Karpas-422 (cell line): ENCODE results near the gene ZNF598. TPM values are rescaled to one million over a fixed set of nuclear protein-coding genes. Genes with fewer than 3 reads are reported as not detected.

Source experiments
- DNase-seq: peaks from one replicate; pipeline ENCODE4 v3.0.0-alpha.2; 2015
- H2AFZ ChIP-seq: fragments of 200-600 bp; sonication (generic); 2 replicates; pipeline ENCODE4 v1.6.1; 2014; ENCODE audit warnings: antibody characterized with exemption, low read length, mixed read lengths
- H3K27ac ChIP-seq: fragments of 200-600 bp; sonication (generic); 2 replicates; pipeline ENCODE4 v1.5.1; 2014; ENCODE audit warnings: mild to moderate bottlenecking, low read length, moderate library complexity
- H3K27me3 ChIP-seq: fragments of 200-600 bp; sonication (generic); 2 replicates; pipeline ENCODE4 v1.6.1; 2014; ENCODE audit warnings: low read length, mixed read lengths
- H3K36me3 ChIP-seq: fragments of 200-600 bp; sonication (generic); 2 replicates; pipeline ENCODE4 v1.6.1; 2014; ENCODE audit warnings: low read length, mixed read lengths; ENCODE audit not compliant: insufficient read depth
- H3K4me1 ChIP-seq: fragments of 200-600 bp; sonication (generic); 2 replicates; pipeline ENCODE4 v1.6.1; 2014; ENCODE audit warnings: mild to moderate bottlenecking, low read length, mixed read lengths
- H3K4me2 ChIP-seq: fragments of 200-600 bp; sonication (generic); 2 replicates; pipeline ENCODE4 v1.6.1; 2014; ENCODE audit warnings: low read length, low read depth, mild to moderate bottlenecking; ENCODE audit not compliant: poor library complexity, severe bottlenecking
- H3K4me3 ChIP-seq: fragments of 200-600 bp; sonication (generic); 2 replicates; pipeline ENCODE4 v1.5.1; 2014; ENCODE audit warnings: mild to moderate bottlenecking, antibody characterized with exemption, low read length, mixed read lengths
- H3K79me2 ChIP-seq: fragments of 200-600 bp; sonication (generic); 2 replicates; pipeline ENCODE4 v1.6.1; 2014; ENCODE audit warnings: mild to moderate bottlenecking, low read length, mixed read lengths
- H3K9ac ChIP-seq: fragments of 200-600 bp; sonication (generic); 2 replicates; pipeline ENCODE4 v1.6.0; 2014; ENCODE audit warnings: low read length
- H3K9me2 ChIP-seq: fragments of 200-600 bp; sonication (generic), shearing (Covaris generic); replicated peaks from 2 replicates; pipeline ENCODE4 v1.6.0; 2014; ENCODE audit warnings: mild to moderate bottlenecking, low read length, moderate library complexity; ENCODE audit not compliant: insufficient read depth
- H3K9me3 ChIP-seq: fragments of 300-700, 200-600 bp; sonication (generic); 2 replicates; pipeline ENCODE4 v1.6.1; 2014; ENCODE audit warnings: low read length, mixed read lengths
- H4K20me1 ChIP-seq: fragments of 200-600 bp; sonication (generic); 2 replicates; pipeline ENCODE4 v1.6.1; 2014; ENCODE audit warnings: mild to moderate bottlenecking, antibody characterized with exemption, low read length, low read depth; ENCODE audit not compliant: insufficient read depth
- small RNA-seq: library from RNA; depleted of rRNA; stranded (forward); fragments of <200 nt; gene quantifications from one replicate; pipeline ENCODE3, GENCODE V24; 2014
- total RNA-seq: library from RNA; depleted of rRNA; stranded (reverse); fragments of >200 nt; shearing (Covaris generic); gene quantifications from 2 replicates; pipeline ENCODE4 v1.2.3, GENCODE V29; 2014; ENCODE audit warnings: low replicate concordance; rRNA removed

ZNF598 gene
- total RNA-seq, 1 experiment from 2014 or later, result 12.6 TPM

DNA sequence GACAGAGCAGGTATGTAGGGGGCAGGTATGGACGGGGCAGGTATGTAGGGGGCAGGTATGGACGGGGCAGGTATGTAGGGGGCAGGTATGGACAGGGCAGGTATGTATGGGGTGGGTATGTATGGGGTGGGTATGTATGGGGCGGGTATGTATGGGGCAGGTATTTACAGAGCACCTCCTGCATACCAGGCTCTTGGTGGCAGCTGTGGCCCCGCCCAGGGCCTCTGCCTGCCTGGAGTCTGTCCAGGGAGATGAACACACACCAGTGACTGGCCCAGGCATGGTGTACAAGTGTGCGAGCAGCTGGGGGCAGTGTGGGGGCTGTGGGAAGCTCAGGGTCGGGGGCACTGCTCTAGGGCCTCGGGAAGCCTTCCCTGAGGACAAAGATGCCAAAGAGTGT lies 59.6 kb downstream of the ZNF598 start:
- no peaks in the 10 kb centered on the region for H3K79me2 ChIP-seq
- no peaks in the 10 kb centered on the region for H4K20me1 ChIP-seq
- no peak for DNase-seq
- no peaks in the 10 kb centered on the region for H3K9me2 ChIP-seq
- H3K27ac ChIP-seq, result no peak overlapping the region
- H3K9ac ChIP-seq, result no peak overlapping the region
- no peaks in the 10 kb centered on the region for H3K9me3 ChIP-seq
- H3K4me3 ChIP-seq, result no peak overlapping the region
- no peaks in the 10 kb centered on the region for H3K27me3 ChIP-seq
- H3K4me2 ChIP-seq, result no peak overlapping the region
- no peaks in the 10 kb centered on the region for H3K4me1 ChIP-seq
- H2AFZ ChIP-seq, result no peak overlapping the region
- no peaks in the 10 kb centered on the region for H3K36me3 ChIP-seq

DNA sequence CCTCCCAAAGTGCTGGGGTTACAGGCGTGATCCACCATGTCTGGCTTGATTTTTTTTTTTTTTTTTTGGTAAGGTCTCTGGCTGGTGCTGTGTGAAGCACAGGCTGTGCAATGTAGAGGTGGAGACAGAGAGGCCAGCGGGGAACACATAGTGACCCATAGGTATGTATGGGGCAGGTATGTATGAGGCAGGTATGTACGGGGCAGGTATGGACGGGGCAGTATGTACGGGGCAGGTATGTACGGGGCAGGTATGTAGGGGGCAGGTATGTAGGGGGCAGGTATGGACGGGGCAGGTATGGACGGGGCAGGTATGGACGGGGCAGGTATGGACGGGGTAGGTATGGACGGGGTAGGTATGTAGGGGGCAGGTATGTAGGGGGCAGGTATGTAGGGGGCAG lies 60.1 kb downstream of the ZNF598 start:
- H3K4me2 ChIP-seq, result no peak overlapping the region
- no peak overlapping the region for H3K27ac ChIP-seq
- no peak for DNase-seq
- H3K9me2 ChIP-seq, result no peaks in the 10 kb centered on the region
- H3K9me3 ChIP-seq, result no peaks in the 10 kb centered on the region
- H4K20me1 ChIP-seq, result no peaks in the 10 kb centered on the region
- H2AFZ ChIP-seq, result no peak overlapping the region
- no peaks in the 10 kb centered on the region for H3K27me3 ChIP-seq
- H3K9ac ChIP-seq, result no peak overlapping the region
- H3K36me3 ChIP-seq, result no peaks in the 10 kb centered on the region
- H3K4me3 ChIP-seq, result no peak overlapping the region
- H3K79me2 ChIP-seq, result no peaks in the 10 kb centered on the region
- no peaks in the 10 kb centered on the region for H3K4me1 ChIP-seq

Small RNA genes within 50 kb of the gene (small RNA-seq; reads per million reads assigned to genes)
- gene AC005363.2 (not detected), gene RN7SL219P (not detected), gene SNORA10 (not detected), gene SNORA64 (not detected)

Other genes with a start within 250 kb of the ZNF598 start
- 35.9 and 83.0 TPM in 2 replicates for gene NME3, start 238.3 kb downstream of the ZNF598 start, total RNA-seq
- gene EME2, start 237.0 kb downstream of the ZNF598 start, total RNA-seq, result 7.7 and 27.2 TPM in 2 replicates
- 101 and 177 TPM in 2 replicates for gene MRPS34, start 236.7 kb downstream of the ZNF598 start, total RNA-seq
- 38.5 and 73.9 TPM in 2 replicates for gene SPSB3, start 227.2 kb downstream of the ZNF598 start, total RNA-seq
- 35.9 and 66.3 TPM in 2 replicates for gene NUBP2, start 226.9 kb downstream of the ZNF598 start, total RNA-seq
- not detected in 2 replicates for gene IGFALS, start 216.1 kb downstream of the ZNF598 start, total RNA-seq
- 38.4 and 126 TPM in 2 replicates for gene HAGH, start 183.0 kb downstream of the ZNF598 start, total RNA-seq
- gene FAHD1, start 182.6 kb downstream of the ZNF598 start, total RNA-seq, result 12.6 and 24.6 TPM in 2 replicates
- not detected in 2 replicates for gene MEIOB, start 137.7 kb downstream of the ZNF598 start, total RNA-seq
- not detected in 2 replicates for gene HS3ST6, start 91.4 kb downstream of the ZNF598 start, total RNA-seq
- 4.8 and 18.1 TPM in 2 replicates for gene MSRB1, start 66.6 kb downstream of the ZNF598 start, total RNA-seq
- not detected in 2 replicates for gene RPL3L, start 55.1 kb downstream of the ZNF598 start, total RNA-seq
- 288 and 537 TPM in 2 replicates for gene NDUFB10, start 50.3 kb downstream of the ZNF598 start, total RNA-seq
- gene RPS2, start 45.0 kb downstream of the ZNF598 start, total RNA-seq, result 3,837 and 4,799 TPM in 2 replicates
- not detected in 2 replicates for gene RNF151, start 43.0 kb downstream of the ZNF598 start, total RNA-seq
- 25.4 and 48.6 TPM in 2 replicates for gene TBL3, start 37.8 kb downstream of the ZNF598 start, total RNA-seq
- gene NOXO1, start 28.4 kb downstream of the ZNF598 start, total RNA-seq, result not detected in 2 replicates
- 17.0 and 43.8 TPM in 2 replicates for gene GFER, start 25.6 kb downstream of the ZNF598 start, total RNA-seq
- 5.3 and 16.3 TPM in 2 replicates for gene SYNGR3, start 19.9 kb downstream of the ZNF598 start, total RNA-seq
- gene NPW, start 10.0 kb upstream of the ZNF598 start, total RNA-seq, result 3.0 TPM in 1 of 2 replicates, not detected in the other
- not detected in 2 replicates for gene NHERF2, start 17.1 kb upstream of the ZNF598 start, total RNA-seq
- gene NTHL1, start 38.0 kb upstream of the ZNF598 start, total RNA-seq, result 23.2 and 52.2 TPM in 2 replicates
- gene TSC2, start 38.2 kb upstream of the ZNF598 start, total RNA-seq, result 33.3 and 64.5 TPM in 2 replicates
- 72.8 and 110 TPM in 2 replicates for gene PKD1, start 126.1 kb upstream of the ZNF598 start, total RNA-seq
- 12.8 and 15.0 TPM in 2 replicates for gene RAB26, start 138.8 kb upstream of the ZNF598 start, total RNA-seq
- gene TRAF7, start 146.0 kb upstream of the ZNF598 start, total RNA-seq, result 68.3 and 110 TPM in 2 replicates
- gene CASKIN1, start 186.8 kb upstream of the ZNF598 start, total RNA-seq, result 0.14 TPM in 1 of 2 replicates, not detected in the other
- 46.3 and 67.0 TPM in 2 replicates for gene MLST8, start 195.6 kb upstream of the ZNF598 start, total RNA-seq
- 3.7 and 7.9 TPM in 2 replicates for gene BRICD5, start 201.0 kb upstream of the ZNF598 start, total RNA-seq
- gene PGP, start 205.0 kb upstream of the ZNF598 start, total RNA-seq, result 26.5 and 42.1 TPM in 2 replicates
- gene E4F1, start 213.8 kb upstream of the ZNF598 start, total RNA-seq, result 14.8 and 36.9 TPM in 2 replicates
- gene DNASE1L2, start 226.6 kb upstream of the ZNF598 start, total RNA-seq, result 0.78 and 5.2 TPM in 2 replicates
- gene ECI1, start 241.8 kb upstream of the ZNF598 start, total RNA-seq, result 24.4 and 58.9 TPM in 2 replicates